GM21423 (cell line): ENCODE results near the gene RAB4B.
"Not testable (repeated sequence)": the region's sequence is repeated elsewhere in the genome, so short reads cannot be mapped to it uniquely, and the experiment has no call there.

Source experiments
- ATAC-seq: cut with Tn5 transposase; IDR thresholded peaks from one replicate; pipeline ENCODE4 v1.9.1; 2021; ENCODE audit warnings: mild to moderate bottlenecking, moderate library complexity; ENCODE audit not compliant: unreplicated experiment

RAB4B gene, protein sequence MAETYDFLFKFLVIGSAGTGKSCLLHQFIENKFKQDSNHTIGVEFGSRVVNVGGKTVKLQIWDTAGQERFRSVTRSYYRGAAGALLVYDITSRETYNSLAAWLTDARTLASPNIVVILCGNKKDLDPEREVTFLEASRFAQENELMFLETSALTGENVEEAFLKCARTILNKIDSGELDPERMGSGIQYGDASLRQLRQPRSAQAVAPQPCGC

DNA sequence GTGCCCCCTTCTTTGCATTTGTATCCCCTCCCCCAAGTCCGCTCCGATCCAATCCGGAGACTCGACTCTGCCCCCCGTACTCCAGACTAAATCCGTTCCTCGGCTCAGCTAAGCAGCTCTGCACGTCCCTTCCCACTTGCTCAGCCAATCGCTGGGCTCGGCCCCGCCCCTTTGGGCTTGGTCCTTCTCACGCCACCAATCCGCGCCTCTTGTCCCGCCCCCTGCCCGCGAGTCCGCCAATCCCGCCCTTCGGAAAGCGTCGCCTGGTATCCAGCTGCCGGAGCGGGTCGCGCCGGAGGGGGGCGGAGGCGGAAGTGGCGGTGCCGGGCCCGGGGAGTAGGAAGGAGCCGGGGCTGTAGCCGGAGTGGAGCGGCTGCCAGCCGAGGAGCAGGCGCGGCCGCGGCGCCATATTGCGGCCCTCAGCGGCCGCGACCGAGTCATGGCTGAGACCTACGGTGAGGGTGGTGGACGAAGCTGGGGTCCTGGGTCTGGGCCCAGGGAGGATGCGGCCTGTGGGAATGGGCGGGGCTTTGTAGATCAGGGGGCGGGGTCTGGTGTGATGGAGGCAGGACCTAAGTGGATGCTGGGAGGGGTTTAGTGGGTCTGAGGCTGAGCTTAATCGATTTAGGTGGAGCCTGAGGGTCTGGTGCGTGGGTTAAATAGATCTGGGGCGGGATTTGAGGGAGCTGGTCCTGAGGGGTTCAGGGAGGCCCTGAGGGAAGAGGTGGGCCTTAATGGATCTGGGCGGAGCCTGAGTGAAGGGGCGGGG is at the start of gene RAB4B:
Gene RAB4B (plus strand): TSS at position 311 of the 769 bp plus-strand sequence. CDS start 129 bp downstream, at position 440.
- peak; percentile 66 for ATAC-seq

GRCh38 chr19:40730065-40730464 is 48.0 kb upstream of the RAB4B start:
- ATAC-seq: not testable (repeated sequence)

GRCh38 chr19:40732304-40732703 is 45.7 kb upstream of the RAB4B start:
- ATAC-seq: not testable (repeated sequence)

DNA sequence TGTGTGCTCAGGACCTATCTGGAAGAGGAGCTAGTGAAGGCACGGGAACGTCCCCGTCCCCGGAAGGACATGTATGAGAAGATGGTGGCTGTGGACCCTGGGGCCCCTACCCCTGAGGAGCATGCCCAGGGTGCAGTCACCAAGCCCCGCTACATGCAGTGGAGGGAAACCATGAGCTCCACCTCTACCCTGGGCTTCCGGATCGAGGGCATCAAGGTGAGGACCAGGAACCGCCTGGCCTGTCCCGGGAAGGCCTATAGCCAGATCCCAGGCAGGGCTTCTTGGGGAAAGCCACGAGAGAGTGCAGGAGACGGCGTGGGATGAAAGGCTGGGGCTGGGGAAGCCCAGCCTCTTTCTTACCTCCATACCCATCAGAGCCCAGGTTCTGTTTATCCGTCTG is 44.9 kb upstream of the RAB4B start:
- ATAC-seq: no peak

DNA sequence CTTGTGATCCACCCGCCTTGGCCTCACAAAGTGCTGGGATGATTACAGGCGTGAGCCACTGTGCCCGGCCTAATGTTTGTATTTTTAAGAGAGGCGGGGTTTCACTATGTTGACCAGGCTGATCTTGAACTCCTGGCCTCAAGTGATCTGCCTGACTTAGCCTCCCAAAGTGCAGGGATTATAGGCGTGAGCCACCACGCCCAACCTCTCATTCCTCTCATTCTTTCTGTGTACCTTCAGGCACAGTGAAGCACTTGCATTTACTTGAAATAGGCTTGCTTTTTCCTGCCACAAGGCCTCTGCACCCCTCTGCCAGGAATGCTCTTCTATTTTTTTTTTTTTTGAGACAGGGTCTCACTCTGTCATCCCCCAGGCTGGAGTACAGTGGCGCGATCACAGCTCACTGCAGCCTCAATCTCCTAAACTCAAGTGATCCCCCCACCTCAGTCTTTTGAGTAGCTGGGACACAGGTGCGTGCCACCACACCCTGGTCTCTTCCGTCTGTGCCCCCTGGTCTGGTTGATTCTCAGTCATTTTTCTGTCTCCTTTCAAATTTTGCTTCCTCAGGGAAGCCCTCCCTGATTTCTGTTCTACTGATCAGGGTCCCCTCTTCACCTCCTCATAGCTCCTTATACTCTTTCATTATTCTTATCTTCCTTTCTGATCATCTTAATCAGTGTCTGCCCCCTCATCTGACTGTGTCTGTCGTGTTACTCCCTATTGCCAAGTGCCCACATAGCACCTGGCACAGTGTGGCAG is 42.9 kb upstream of the RAB4B start:
- no peak for ATAC-seq

GRCh38 chr19:40736661-40737060 is 41.4 kb upstream of the RAB4B start:
- no peak for ATAC-seq

- no peak for ATAC-seq
These were observed 40.9 kb upstream of the RAB4B start for GRCh38 chr19:40737102-40737644.

- no peak for ATAC-seq
These were observed 38.8 kb upstream of the RAB4B start for GRCh38 chr19:40739030-40739839.

DNA sequence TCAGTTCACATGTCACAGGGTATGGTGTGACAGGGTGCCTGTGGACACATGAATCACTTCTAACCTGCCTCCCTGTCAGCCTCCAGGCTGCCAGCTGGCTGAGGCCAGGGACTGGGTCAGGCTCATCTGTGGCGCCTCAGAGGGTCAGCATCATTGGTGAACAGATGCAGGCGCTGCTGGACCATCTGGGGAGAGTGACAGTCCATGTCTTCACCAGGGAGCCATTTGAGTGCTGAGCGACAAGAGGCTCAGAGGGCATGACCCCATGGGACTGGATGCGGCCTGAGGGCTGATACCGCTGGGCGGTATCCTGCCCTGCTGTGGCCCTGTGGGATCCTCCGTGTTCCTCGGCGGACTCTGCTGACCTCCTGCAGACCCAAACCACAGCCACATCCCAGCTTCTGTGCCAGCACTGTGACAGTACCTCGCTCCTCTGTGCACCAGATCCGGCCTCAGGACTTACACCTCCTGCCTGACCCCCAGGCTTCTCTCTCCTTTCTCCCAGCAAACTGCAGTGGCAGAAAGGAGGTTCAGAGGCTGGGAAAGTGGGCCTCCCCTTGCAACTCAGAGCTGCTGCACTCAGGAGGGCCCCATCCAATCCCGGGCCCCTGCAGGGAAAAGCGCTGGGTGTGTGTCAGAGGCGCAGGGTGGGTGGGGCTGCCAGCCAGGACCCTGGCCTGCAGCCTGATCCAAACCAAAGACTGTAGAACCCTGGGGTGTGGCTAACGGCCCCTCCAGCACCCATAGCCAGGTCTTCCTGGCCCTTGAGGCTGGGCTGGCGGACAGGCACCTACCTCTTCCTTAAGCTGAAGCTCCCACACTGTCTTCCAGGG is 38.0 kb upstream of the RAB4B start:
- ATAC-seq: no peak

- ATAC-seq: no peak
These were observed 37.3 kb upstream of the RAB4B start for GRCh38 chr19:40740747-40741146.

- no peak for ATAC-seq
These were observed 36.3 kb upstream of the RAB4B start for GRCh38 chr19:40741527-40742390.

GRCh38 chr19:40742477-40742876 is 35.6 kb upstream of the RAB4B start:
- ATAC-seq: no peak

DNA sequence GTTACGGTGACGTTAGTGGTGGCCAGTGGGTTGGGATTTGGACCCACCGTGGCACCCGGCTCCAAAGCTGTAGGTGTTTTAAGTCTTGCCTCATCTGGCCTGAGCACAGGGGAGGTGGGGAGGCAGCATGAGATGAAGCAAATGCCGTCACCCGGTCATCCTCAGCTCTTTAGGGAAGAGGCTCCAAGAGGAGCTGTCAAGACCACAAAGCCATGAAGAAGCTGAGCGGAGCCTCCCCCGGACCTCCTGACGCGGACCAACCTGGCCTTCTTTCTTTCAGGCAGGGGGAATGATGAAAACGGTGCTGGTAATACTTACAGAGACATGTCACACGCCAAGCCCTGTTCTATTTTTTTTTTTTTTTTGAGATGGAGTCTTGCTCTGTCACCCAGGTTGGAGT is 35.2 kb upstream of the RAB4B start:
- ATAC-seq: no peak

GRCh38 chr19:40743926-40744325 is 34.1 kb upstream of the RAB4B start:
- ATAC-seq: no peak

DNA sequence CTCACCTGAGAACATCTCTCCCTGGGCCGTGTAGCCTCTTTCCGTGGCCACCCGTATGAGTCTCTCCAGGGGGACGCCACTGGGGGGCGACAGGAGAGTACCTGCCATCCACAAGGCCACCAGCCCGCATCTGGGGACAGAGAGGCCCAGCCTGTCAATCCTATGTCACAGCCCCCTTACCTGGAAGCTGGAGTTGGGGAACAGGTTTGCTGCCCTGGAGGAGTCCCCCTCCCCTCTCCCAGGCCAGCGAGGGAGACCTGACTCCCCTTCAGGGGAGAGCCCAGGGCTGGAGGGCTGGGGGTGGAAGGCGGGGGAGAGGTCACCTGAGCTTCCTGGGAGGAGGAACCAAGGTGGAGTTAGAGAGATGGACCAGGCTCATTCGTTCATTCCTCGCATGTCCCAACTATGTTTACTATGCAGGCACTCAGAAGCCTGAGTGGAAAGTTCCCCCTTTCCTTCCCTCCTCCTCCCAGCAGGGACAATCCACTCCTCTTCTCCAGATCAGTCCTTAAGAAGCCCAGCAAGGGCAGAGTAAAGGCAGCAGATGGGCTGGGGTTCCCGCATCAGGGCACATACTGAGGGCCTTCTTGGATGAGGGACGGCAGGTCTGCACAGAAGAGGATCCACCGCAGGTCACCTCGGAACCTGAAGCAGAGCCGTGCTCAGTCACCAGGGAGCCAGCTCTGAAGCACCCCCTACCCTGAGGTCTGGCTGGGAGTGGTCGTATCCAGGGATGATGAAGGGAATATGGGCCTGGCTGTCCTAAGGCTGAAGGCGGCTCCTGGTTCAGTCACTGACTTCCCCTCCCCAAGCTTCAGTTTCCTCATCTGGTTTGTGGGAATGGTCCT is 33.3 kb upstream of the RAB4B start:
- no peak for ATAC-seq

GRCh38 chr19:40745402-40745780 is 32.7 kb upstream of the RAB4B start:
- ATAC-seq: no peak

- no peak for ATAC-seq
These were observed 30.5 kb upstream of the RAB4B start for GRCh38 chr19:40747536-40747935.
